Smooth muscle cell (in vitro differentiated cells): ENCODE results near the gene RACGAP1. TPM values are rescaled to one million over a fixed set of nuclear protein-coding genes. Genes with fewer than 3 reads are reported as not detected.

Experiments used
- DNase-seq: peaks from one replicate; lab custom pipeline; 2025; ENCODE audit not compliant: unreplicated experiment; lab: John Stamatoyannopoulos, UW
- H2AFZ ChIP-seq: fragments of 200-600 bp; sonication (generic); 2 replicates; pipeline ENCODE4 v1.6.0; 2016; ENCODE audit warnings: antibody characterized with exemption, low read depth, mild to moderate bottlenecking
- H3F3A ChIP-seq: fragments of 200-600 bp; sonication (generic); 2 replicates; pipeline ENCODE4 v1.6.0; 2017; ENCODE audit warnings: antibody characterized with exemption, low read depth
- H3K27ac ChIP-seq: fragments of 200-600 bp; sonication (generic); 2 replicates; pipeline ENCODE4 v1.5.1; 2016; ENCODE audit warnings: low read depth, mild to moderate bottlenecking
- H3K27me3 ChIP-seq: fragments of 200-600 bp; sonication (generic); 2 replicates; pipeline ENCODE4 v1.6.1; 2016; ENCODE audit warnings: low read depth, mild to moderate bottlenecking
- H3K36me3 ChIP-seq: fragments of 200-600 bp; sonication (generic); 2 replicates; pipeline ENCODE4 v1.5.1; 2016; ENCODE audit warnings: low read depth
- H3K4me1 ChIP-seq: fragments of 200-600 bp; sonication (generic); 2 replicates; pipeline ENCODE4 v1.5.1; 2016; ENCODE audit warnings: low read depth
- H3K4me2 ChIP-seq: fragments of 200-600 bp; sonication (generic); 2 replicates; pipeline ENCODE4 v1.6.0; 2016; ENCODE audit warnings: mild to moderate bottlenecking
- H3K4me3 ChIP-seq: fragments of 200-600 bp; sonication (generic); 2 replicates; pipeline ENCODE4 v1.5.1; 2016; ENCODE audit warnings: mild to moderate bottlenecking
- H3K79me2 ChIP-seq: fragments of 200-600 bp; sonication (generic); 2 replicates; pipeline ENCODE4 v1.6.0; 2016; ENCODE audit warnings: low read depth, mild to moderate bottlenecking
- H3K9ac ChIP-seq: fragments of 200-600 bp; sonication (generic); 2 replicates; pipeline ENCODE4 v1.6.0; 2016; ENCODE audit warnings: low read depth
- H3K9me3 ChIP-seq: fragments of 200-600 bp; sonication (generic); replicated peaks from 2 replicates; pipeline ENCODE4 v1.5.1; 2016; ENCODE audit warnings: low read depth
- H4K20me1 ChIP-seq: fragments of 200-600 bp; sonication (generic); 2 replicates; pipeline ENCODE4 v1.6.0; 2016; ENCODE audit warnings: low read depth
- WGBS: methylation state at CpG from one replicate; pipeline ENCODE4 v1.1.7; 2016; ENCODE audit warnings: low lambda C conversion rate; 5-methylcytosine and 5-hydroxymethylcytosine counted together
- polyA plus RNA-seq: library from polyadenylated mRNA; unstranded; fragments of >200 nt; fragmentation: Nextera tagmentation; extraction: Ambion mirVana; gene quantifications from 2 replicates; pipeline ENCODE4 v1.2.1, GENCODE V29; 2016
- total RNA-seq: library from RNA; depleted of rRNA; stranded (reverse); fragments of >200 nt; gene quantifications from 2 replicates; pipeline ENCODE4 v1.2.3, GENCODE V29; 2014
- TF ChIP-seq, protein P1 (sequence below): fragments of 200-600 bp; sonication (generic); IDR thresholded peaks from 2 replicates; pipeline ENCODE4 v1.5.1; 2017; ENCODE audit warnings: borderline replicate concordance, mild to moderate bottlenecking, antibody characterized with exemption; ENCODE audit not compliant: insufficient read depth, poor library complexity, severe bottlenecking

Gene RACGAP1
- total and polyA plus RNA-seq, 2 experiments from 2014 or later: 13.7 to 52.3 TPM

DNA sequence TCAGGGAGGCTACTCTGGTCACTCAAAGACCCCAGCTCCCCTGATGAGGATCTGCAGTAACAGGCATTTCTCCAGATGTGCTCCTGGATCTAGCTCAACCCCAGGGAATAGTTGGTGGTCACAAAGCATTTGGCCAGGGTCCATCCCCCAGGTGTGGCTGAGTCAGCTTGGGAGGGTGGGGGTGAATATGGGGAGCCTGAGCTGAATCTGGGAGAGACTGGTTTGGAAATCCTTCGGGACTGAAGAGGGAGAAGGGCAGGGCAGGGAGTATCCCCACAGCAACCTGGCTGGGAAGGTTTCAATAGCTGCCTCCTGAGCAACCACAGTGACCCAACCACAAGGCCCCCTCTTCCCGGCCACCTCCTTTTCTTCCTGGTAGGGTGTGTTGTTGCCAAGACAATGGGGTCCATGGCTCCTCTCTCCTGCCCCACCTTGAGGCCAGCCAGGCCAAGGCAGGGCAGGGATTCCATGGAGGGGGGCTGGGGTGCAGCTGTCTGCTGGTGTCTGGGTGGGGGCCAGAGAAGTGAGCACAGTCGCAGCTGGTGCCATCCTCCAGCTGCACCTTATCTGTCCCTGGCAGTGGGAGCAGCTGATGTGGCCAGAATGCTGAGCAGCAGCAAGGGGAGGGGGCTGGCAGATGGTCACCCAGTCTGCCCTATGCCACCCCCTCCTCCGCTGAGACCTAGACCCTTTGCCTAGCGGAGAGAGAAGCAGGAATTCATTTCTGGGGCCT lies 37.6 kb upstream of the RACGAP1 start:
- 84% methylated on average over 5 of the region's 5 CpGs for WGBS
- H3K36me3 ChIP-seq: no peaks in the 10 kb centered on the region
- DNase-seq: no peak
- no peaks in the 10 kb centered on the region for H3K4me1 ChIP-seq
- TF ChIP-seq, protein P1, sequence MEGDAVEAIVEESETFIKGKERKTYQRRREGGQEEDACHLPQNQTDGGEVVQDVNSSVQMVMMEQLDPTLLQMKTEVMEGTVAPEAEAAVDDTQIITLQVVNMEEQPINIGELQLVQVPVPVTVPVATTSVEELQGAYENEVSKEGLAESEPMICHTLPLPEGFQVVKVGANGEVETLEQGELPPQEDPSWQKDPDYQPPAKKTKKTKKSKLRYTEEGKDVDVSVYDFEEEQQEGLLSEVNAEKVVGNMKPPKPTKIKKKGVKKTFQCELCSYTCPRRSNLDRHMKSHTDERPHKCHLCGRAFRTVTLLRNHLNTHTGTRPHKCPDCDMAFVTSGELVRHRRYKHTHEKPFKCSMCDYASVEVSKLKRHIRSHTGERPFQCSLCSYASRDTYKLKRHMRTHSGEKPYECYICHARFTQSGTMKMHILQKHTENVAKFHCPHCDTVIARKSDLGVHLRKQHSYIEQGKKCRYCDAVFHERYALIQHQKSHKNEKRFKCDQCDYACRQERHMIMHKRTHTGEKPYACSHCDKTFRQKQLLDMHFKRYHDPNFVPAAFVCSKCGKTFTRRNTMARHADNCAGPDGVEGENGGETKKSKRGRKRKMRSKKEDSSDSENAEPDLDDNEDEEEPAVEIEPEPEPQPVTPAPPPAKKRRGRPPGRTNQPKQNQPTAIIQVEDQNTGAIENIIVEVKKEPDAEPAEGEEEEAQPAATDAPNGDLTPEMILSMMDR: no peak
- H2AFZ ChIP-seq: no peak overlapping the region
- peaks cover 11% of the 10 kb centered on the region for H3K27me3 ChIP-seq
- H4K20me1 ChIP-seq: no peaks in the 10 kb centered on the region
- no peaks in the 10 kb centered on the region for H3F3A ChIP-seq
- H3K4me3 ChIP-seq: no peak overlapping the region
- no peak overlapping the region for H3K9ac ChIP-seq
- H3K27ac ChIP-seq: no peak overlapping the region
- no peak overlapping the region for H3K4me2 ChIP-seq
- no peaks in the 10 kb centered on the region for H3K79me2 ChIP-seq
- no peaks in the 10 kb centered on the region for H3K9me3 ChIP-seq

DNA sequence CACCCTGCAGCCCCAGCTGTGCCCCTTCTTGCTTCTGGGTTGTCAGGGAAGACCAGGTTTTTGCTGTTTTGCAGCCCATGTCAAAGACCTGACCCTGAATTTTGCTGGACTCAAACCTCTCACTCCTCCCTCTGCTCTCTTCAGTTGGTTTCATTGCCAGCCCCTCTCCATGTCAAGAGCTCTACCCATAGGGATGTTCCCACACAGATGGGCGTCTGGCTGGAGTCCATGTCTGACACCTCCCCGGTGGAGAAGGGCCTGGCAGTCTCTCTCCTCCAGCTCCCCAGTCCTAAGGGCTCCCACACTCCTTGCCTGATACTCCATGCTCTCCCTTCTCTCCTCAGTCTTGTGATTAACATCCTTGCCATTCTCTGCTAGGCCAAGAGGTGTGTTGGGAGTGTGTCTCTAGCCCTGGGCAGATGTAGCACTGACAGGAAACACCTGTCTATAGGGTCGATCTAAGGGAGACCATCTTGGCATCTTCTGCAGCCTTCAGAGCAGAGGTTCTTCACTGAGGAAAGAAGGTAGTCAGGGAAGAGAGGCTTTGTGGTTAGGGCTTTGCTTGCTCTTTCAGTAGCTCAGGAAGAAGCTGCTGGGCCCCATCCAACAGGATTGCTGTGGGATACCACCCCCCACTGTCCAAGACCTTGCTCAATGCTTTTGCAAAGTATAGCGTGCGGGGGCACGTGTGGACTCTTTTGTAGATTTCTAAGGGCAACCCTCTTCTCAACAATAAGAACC lies 36.8 kb upstream of the RACGAP1 start:
- H3K36me3 ChIP-seq: no peaks in the 10 kb centered on the region
- no peak overlapping the region for H3K4me3 ChIP-seq
- no peaks in the 10 kb centered on the region for H4K20me1 ChIP-seq
- DNase-seq: no peak
- H3K79me2 ChIP-seq: no peaks in the 10 kb centered on the region
- peaks cover 13% of the 10 kb centered on the region for H3K27me3 ChIP-seq
- WGBS: 81% methylated on average over 6 of the region's 6 CpGs
- H3K9me3 ChIP-seq: no peaks in the 10 kb centered on the region
- no peak overlapping the region for H2AFZ ChIP-seq
- H3K9ac ChIP-seq: no peak overlapping the region
- H3K4me1 ChIP-seq: no peaks in the 10 kb centered on the region
- no peak overlapping the region for H3K27ac ChIP-seq
- no peaks in the 10 kb centered on the region for H3F3A ChIP-seq
- H3K4me2 ChIP-seq: no peak overlapping the region
- TF ChIP-seq, protein P1: no peak

DNA sequence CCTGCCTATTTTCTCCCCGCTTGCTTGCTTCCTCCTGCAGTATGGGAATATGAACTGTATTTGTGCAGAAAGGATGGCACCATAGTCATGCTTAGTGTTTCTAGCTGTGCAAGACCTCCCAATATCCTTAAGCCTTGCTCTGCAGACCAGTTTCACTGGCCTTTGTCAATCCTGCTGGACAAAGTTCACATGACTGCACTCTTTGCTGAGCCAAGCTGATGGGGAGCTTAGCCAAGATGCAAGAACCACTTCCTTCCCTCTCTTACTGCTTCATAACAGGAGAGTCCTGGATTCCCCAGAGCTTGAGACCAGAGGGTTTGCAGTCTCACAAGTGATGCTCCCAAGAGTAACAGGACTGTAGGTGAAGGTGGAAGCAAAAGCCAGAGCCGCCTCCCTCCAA lies 35.9 kb upstream of the RACGAP1 start:
- H4K20me1 ChIP-seq: no peaks in the 10 kb centered on the region
- TF ChIP-seq, protein P1: no peak
- no peak overlapping the region for H3K27ac ChIP-seq
- peaks cover 23% of the 10 kb centered on the region for H3K27me3 ChIP-seq
- no peaks in the 10 kb centered on the region for H3K9me3 ChIP-seq
- 96% methylated on average over 2 of the region's 2 CpGs for WGBS
- no peak overlapping the region for H3K4me2 ChIP-seq
- no peak overlapping the region for H3K4me3 ChIP-seq
- H3K36me3 ChIP-seq: no peaks in the 10 kb centered on the region
- no peak overlapping the region for H2AFZ ChIP-seq
- no peak overlapping the region for H3K9ac ChIP-seq
- no peaks in the 10 kb centered on the region for H3K79me2 ChIP-seq
- H3F3A ChIP-seq: no peaks in the 10 kb centered on the region
- peaks cover 9% of the 10 kb centered on the region for H3K4me1 ChIP-seq
- no peak for DNase-seq
